Naive thymus-derived CD4-positive, alpha-beta T cell (primary cell): ENCODE results near the gene DDX51. TPM values are rescaled to one million over a fixed set of nuclear protein-coding genes. Genes with fewer than 3 reads are reported as not detected.

Experiments
- ATAC-seq: fragments of 150-1000 bp; cut with Tn5 transposase; 2 replicates; pipeline ENCODE4 v1.10.0; 2021; ENCODE audit warnings: mild to moderate bottlenecking, moderate library complexity
- CTCF ChIA-PET: fragments of 350-600 bp; sonication (Branson Sonifier 250); formaldehyde crosslinking; loops from one replicate; lab custom pipeline; 2021; ENCODE audit warnings: antibody characterized with exemption; lab: Charles Lee
- POLR2A ChIA-PET: fragments of 350-600 bp; sonication (Branson Sonifier 250); formaldehyde crosslinking; loops from one replicate; lab custom pipeline; 2021; ENCODE audit warnings: antibody characterized with exemption, inconsistent platforms; lab: Charles Lee
- DNase-seq, 9 donors: peaks; one replicate each; pipeline versions ENCODE4 v3.0.0 to v3.0.0-alpha.2; 2020 to 2022; ENCODE audit warnings: mixed read lengths in 1 of 9
- H3K27ac ChIP-seq: one replicate; pipeline ENCODE4 v1.7.0; 2013; ENCODE audit warnings: mild to moderate bottlenecking, low read depth, low read length, moderate library complexity
- H3K27me3 ChIP-seq, 2 donors: one replicate each; pipeline ENCODE4 v1.7.0; 2013; ENCODE audit warnings: low read length in 2 of 2, mild to moderate bottlenecking in 2 of 2, moderate library complexity in 2 of 2; ENCODE audit not compliant: control insufficient read depth in 2 of 2, insufficient read depth in 2 of 2
- H3K36me3 ChIP-seq, 3 experiments: 1 replicate in 2 of 3; 2 replicates in 1 of 3; pipeline ENCODE4 v1.7.0; 2013; ENCODE audit warnings: low read length in 3 of 3, mild to moderate bottlenecking in 3 of 3, moderate library complexity in 1 of 3; ENCODE audit not compliant: insufficient read depth in 3 of 3, control insufficient read depth in 2 of 3
- H3K4me1 ChIP-seq, 2 donors: one replicate each; pipeline ENCODE4 v1.7.0; 2013; ENCODE audit warnings: low read length in 2 of 2, mild to moderate bottlenecking in 2 of 2, moderate library complexity in 1 of 2; ENCODE audit not compliant: control insufficient read depth in 2 of 2, insufficient read depth in 2 of 2
- H3K4me3 ChIP-seq: 2 replicates; pipeline ENCODE4 v1.7.0; 2013; ENCODE audit warnings: mild to moderate bottlenecking, low read length
- H3K9me3 ChIP-seq, 3 experiments: 1 replicate in 2 of 3; 2 replicates in 1 of 3; pipeline ENCODE4 v1.7.0; 2013; ENCODE audit warnings: low read length in 3 of 3; ENCODE audit not compliant: control insufficient read depth in 2 of 3
- H3K27ac Mint-ChIP-seq, 9 donors: one replicate each; pipeline ENCODE4 v1.8.0; 2020 to 2022; ENCODE audit warnings: mixed read lengths in 9 of 9, mild to moderate bottlenecking in 8 of 9, moderate library complexity in 5 of 9, inconsistent platforms in 2 of 9
- H3K27me3 Mint-ChIP-seq, 5 donors: one replicate each; pipeline ENCODE4 v1.8.0; 2021 to 2022; ENCODE audit warnings: mixed read lengths in 5 of 5, mild to moderate bottlenecking in 1 of 5
- H3K36me3 Mint-ChIP-seq, 5 donors: one replicate each; pipeline ENCODE4 v1.8.0; 2020 to 2022; ENCODE audit warnings: mixed read lengths in 5 of 5, mild to moderate bottlenecking in 3 of 5, inconsistent platforms in 1 of 5
- H3K4me1 Mint-ChIP-seq, 7 donors: one replicate each; pipeline ENCODE4 v1.8.0; 2020 to 2022; ENCODE audit warnings: mixed read lengths in 7 of 7, mild to moderate bottlenecking in 3 of 7, inconsistent platforms in 1 of 7
- H3K4me3 Mint-ChIP-seq, 10 donors: one replicate each; pipeline ENCODE4 v1.8.0; 2020 to 2022; ENCODE audit warnings: mild to moderate bottlenecking in 10 of 10, mixed read lengths in 10 of 10, moderate library complexity in 6 of 10, inconsistent platforms in 2 of 10
- H3K9me3 Mint-ChIP-seq, 11 donors: one replicate each; pipeline ENCODE4 v1.8.0; 2020 to 2022; ENCODE audit warnings: mixed read lengths in 11 of 11, mild to moderate bottlenecking in 4 of 11, inconsistent platforms in 1 of 11, moderate library complexity in 1 of 11
- intact Hi-C, 2 donors: fragments of 100-400 bp; cut with micrococcal nuclease; formaldehyde crosslinking; loops; one replicate each; pipeline ENCODE4 v1.15.1; 2023
- polyA plus RNA-seq, 2 donors: library from polyadenylated mRNA; unstranded; fragments of 300-500 nt; fragmentation: Illumina TruSeq; gene quantifications; one replicate each; pipeline ENCODE4 v1.2.3, GENCODE V29; 2021
- total RNA-seq, 6 experiments: library from RNA in 5 of 6; stranded (reverse) in 5 of 6; gene quantifications; 1 replicate in 5 of 6; 2 replicates in 1 of 6; pipeline ENCODE4 v1.2.3 and lab custom pipeline; 2021 to 2026

DDX51 gene
- total and polyA plus RNA-seq, 7 experiments from 2014 or later = 8.8 to 54.8 (median 49.5) TPM

- Histone ChIP-seq H3K27ac (peak overlapping the region; percentile 75), H3K9me3 (peaks cover 0 to 28% (median 6%) of the 10 kb centered on the region in 3 experiments), H3K27me3 (no peaks in the 10 kb centered on the region), H3K36me3 (no peaks in the 10 kb centered on the region), H3K4me3 (peak overlapping the region; percentile 36), H3K4me1 (peaks cover 18 to 38% of the 10 kb centered on the region in 2 donors)
- H3K36me3 Mint-ChIP-seq = peaks cover 4 to 24% (median 10%) of the 10 kb centered on the region in 5 donors
- peak overlapping the region; percentile 66 to 97 (median 94) for H3K27ac Mint-ChIP-seq
- H3K27me3 Mint-ChIP-seq = peaks cover 0 to 21% (median 0%) of the 10 kb centered on the region in 5 donors
- ChIA-PET POLR2A (interaction anchor here (1.0 to 2.0 kb wide), 4 partner anchors 10 to 41 kb away, joined by 4 to 8 read pairs (median 4); partner anchors contain the start of gene NOC4L), CTCF (interaction anchor here (0.8 to 1.1 kb wide), 3 partner anchors 23 to 258 kb away, joined by 3 to 4 read pairs (median 4); no protein-coding TSS in a partner anchor)
- ATAC-seq (peak; percentile 53), DNase-seq (peak in 7 of 9 donors; percentile 75 to 90 (median 87))
- peaks cover 0 to 45% (median 21%) of the 10 kb centered on the region in 11 donors for H3K9me3 Mint-ChIP-seq
- H3K4me1 Mint-ChIP-seq = peaks cover 20 to 78% (median 52%) of the 10 kb centered on the region in 7 donors
- H3K4me3 Mint-ChIP-seq = peak overlapping the region; percentile 56 to 85 (median 78)
- intact Hi-C loops = loop anchor here in 1 of 2 donors (5.0 kb wide), 1 partner anchor 502 kb away; the partner anchor contains the start of genes POLE and PXMP2
Measured at GRCh38 chr12:132185705-132186104, 41.6 kb upstream of the DDX51 start.

GRCh38 chr12:132182711-132183365 lies 38.7 kb upstream of the DDX51 start:
- peaks cover 18 to 84% (median 58%) of the 10 kb centered on the region in 7 donors for H3K4me1 Mint-ChIP-seq
- peaks cover 0 to 27% (median 6%) of the 10 kb centered on the region in 3 experiments for H3K9me3 ChIP-seq
- CTCF ChIA-PET = interaction anchor here (0.6 kb wide), 1 partner anchor 102 kb away, joined by 3 read pairs; no protein-coding TSS in a partner anchor
- no peaks in the 10 kb centered on the region for H3K36me3 ChIP-seq
- ATAC-seq (no peak), DNase-seq (no peak)
- H3K4me3 Mint-ChIP-seq = peak overlapping the region in 2 of 10 donors; percentile 27 to 41
- peaks cover 0 to 17% (median 8%) of the 10 kb centered on the region in 5 donors for H3K36me3 Mint-ChIP-seq
- intact Hi-C loops = no loop called here
- POLR2A ChIA-PET = interaction anchor here (0.6 kb wide), 1 partner anchor 87 kb away, joined by 3 read pairs; no protein-coding TSS in a partner anchor
- peak overlapping the region in 5 of 9 donors; percentile 14 to 59 (median 28) for H3K27ac Mint-ChIP-seq
- peaks cover 0 to 19% (median 0%) of the 10 kb centered on the region in 5 donors for H3K27me3 Mint-ChIP-seq
- no peaks in the 10 kb centered on the region for H3K27me3 ChIP-seq
- peaks cover 0 to 39% (median 19%) of the 10 kb centered on the region in 11 donors for H3K9me3 Mint-ChIP-seq
- no peak overlapping the region for H3K27ac ChIP-seq
- peaks cover 13 to 37% of the 10 kb centered on the region in 2 donors for H3K4me1 ChIP-seq
- H3K4me3 ChIP-seq = no peak overlapping the region

- ATAC-seq (no peak), DNase-seq (no peak)
- Histone ChIP-seq H3K4me1 (peaks cover 13 to 36% of the 10 kb centered on the region in 2 donors), H3K36me3 (no peaks in the 10 kb centered on the region), H3K4me3 (no peak overlapping the region), H3K9me3 (peaks cover 0 to 21% (median 6%) of the 10 kb centered on the region in 3 experiments), H3K27me3 (no peaks in the 10 kb centered on the region), H3K27ac (no peak overlapping the region)
- intact Hi-C loops = no loop called here
- H3K9me3 Mint-ChIP-seq = peaks cover 0 to 36% (median 19%) of the 10 kb centered on the region in 11 donors
- POLR2A ChIA-PET = no interaction called here
- CTCF ChIA-PET = interaction anchor here (0.6 kb wide), 1 partner anchor 102 kb away, joined by 3 read pairs; no protein-coding TSS in a partner anchor
- peaks cover 0 to 15% (median 8%) of the 10 kb centered on the region in 5 donors for H3K36me3 Mint-ChIP-seq
- peaks cover 0 to 19% (median 0%) of the 10 kb centered on the region in 5 donors for H3K27me3 Mint-ChIP-seq
- H3K27ac Mint-ChIP-seq = peak overlapping the region in 3 of 9 donors; percentile 32 to 59 (median 52)
- peak overlapping the region in 1 of 10 donors; percentile 27 for H3K4me3 Mint-ChIP-seq
- H3K4me1 Mint-ChIP-seq = peaks cover 18 to 81% (median 53%) of the 10 kb centered on the region in 7 donors
Measured at GRCh38 chr12:132182206-132182710, 38.1 kb upstream of the DDX51 start.

- Histone ChIP-seq H3K36me3 (no peaks in the 10 kb centered on the region), H3K27me3 (no peaks in the 10 kb centered on the region), H3K27ac (no peak overlapping the region), H3K4me3 (no peak overlapping the region), H3K9me3 (peaks cover 0 to 16% (median 6%) of the 10 kb centered on the region in 3 experiments), H3K4me1 (peaks cover 13 to 31% of the 10 kb centered on the region in 2 donors)
- ATAC-seq (no peak), DNase-seq (no peak)
- POLR2A ChIA-PET = no interaction called here
- CTCF ChIA-PET = interaction anchor here (0.6 kb wide), 1 partner anchor 103 kb away, joined by 3 read pairs; no protein-coding TSS in a partner anchor
- intact Hi-C loops = no loop called here
- Mint-ChIP-seq H3K4me1 (peaks cover 20 to 77% (median 52%) of the 10 kb centered on the region in 7 donors), H3K27ac (peak overlapping the region in 3 of 9 donors; percentile 25 to 67 (median 59)), H3K4me3 (peak overlapping the region in 3 of 10 donors; percentile 19 to 58 (median 27)), H3K9me3 (peaks cover 0 to 36% (median 19%) of the 10 kb centered on the region in 11 donors), H3K36me3 (peaks cover 0 to 15% (median 8%) of the 10 kb centered on the region in 5 donors), H3K27me3 (peaks cover 0 to 19% (median 0%) of the 10 kb centered on the region in 5 donors)
Measured at GRCh38 chr12:132181570-132182200, 37.6 kb upstream of the DDX51 start.

GRCh38 chr12:132180648-132181546 lies 36.8 kb upstream of the DDX51 start:
- H3K36me3 ChIP-seq = no peaks in the 10 kb centered on the region
- Mint-ChIP-seq H3K36me3 (peaks cover 0 to 15% (median 6%) of the 10 kb centered on the region in 5 donors), H3K27ac (peak overlapping the region in 2 of 9 donors; percentile 25 to 67), H3K4me3 (peak overlapping the region in 2 of 10 donors; percentile 19 to 58), H3K9me3 (peaks cover 0 to 31% (median 17%) of the 10 kb centered on the region in 11 donors), H3K4me1 (peaks cover 20 to 69% (median 44%) of the 10 kb centered on the region in 7 donors), H3K27me3 (peaks cover 0 to 18% (median 0%) of the 10 kb centered on the region in 5 donors)
- intact Hi-C loops = no loop called here
- no peaks in the 10 kb centered on the region for H3K27me3 ChIP-seq
- H3K4me3 ChIP-seq = no peak overlapping the region
- ATAC-seq = no peak
- H3K4me1 ChIP-seq = peaks cover 10 to 23% of the 10 kb centered on the region in 2 donors
- H3K27ac ChIP-seq = no peak overlapping the region
- DNase-seq = no peak
- ChIA-PET POLR2A (interaction anchor here (3.4 kb wide), 1 partner anchor 8 kb away, joined by 43 read pairs; no protein-coding TSS in a partner anchor), CTCF (interaction anchor here (0.7 kb wide), 1 partner anchor 199 kb away, joined by 3 read pairs; no protein-coding TSS in a partner anchor)
- peaks cover 0 to 16% (median 6%) of the 10 kb centered on the region in 3 experiments for H3K9me3 ChIP-seq
